Measurements from ENCODE around the gene EPN2.

EPN2 gene

GRCh38 chr17:19365833-19366636 is 128.9 kb downstream of the EPN2 start:
- DNase-seq (ENCODE audit: low read depth) = no peak

GRCh38 chr17:19366637-19366972 is 129.4 kb downstream of the EPN2 start:
- DNase-seq (ENCODE audit: low read depth) = no peak

- no peak for DNase-seq (ENCODE audit: low read depth)
These were observed 131.1 kb downstream of the EPN2 start for GRCh38 chr17:19368229-19368628.

- DNase-seq (ENCODE audit: low read depth) = no peak
These were observed 132.1 kb downstream of the EPN2 start for GRCh38 chr17:19369107-19369778.

- no peak for DNase-seq (ENCODE audit: low read depth)
These were observed 132.8 kb downstream of the EPN2 start for GRCh38 chr17:19369846-19370492.

GRCh38 chr17:19370493-19370960 is 133.4 kb downstream of the EPN2 start:
- no peak for DNase-seq (ENCODE audit: low read depth)

GRCh38 chr17:19371259-19372010 is 134.3 kb downstream of the EPN2 start:
- no peak for DNase-seq (ENCODE audit: low read depth)

GRCh38 chr17:19372011-19372370 is 134.8 kb downstream of the EPN2 start:
- DNase-seq (ENCODE audit: low read depth) = no peak

GRCh38 chr17:19372439-19372838 is 135.3 kb downstream of the EPN2 start:
- DNase-seq (ENCODE audit: low read depth) = no peak

GRCh38 chr17:19372866-19373504 is 135.8 kb downstream of the EPN2 start:
- DNase-seq (ENCODE audit: low read depth) = no peak

- no peak for DNase-seq (ENCODE audit: low read depth)
These were observed 137.0 kb downstream of the EPN2 start for GRCh38 chr17:19374136-19374535.

- no peak for DNase-seq (ENCODE audit: low read depth)
These were observed 138.6 kb downstream of the EPN2 start for GRCh38 chr17:19375732-19376131.

- no peak for DNase-seq (ENCODE audit: low read depth)
These were observed 139.6 kb downstream of the EPN2 start for GRCh38 chr17:19376811-19377210.

GRCh38 chr17:19377602-19378415 is 140.6 kb downstream of the EPN2 start:
- DNase-seq (ENCODE audit: low read depth) = peak; percentile 88

- no peak for DNase-seq (ENCODE audit: low read depth)
These were observed 141.5 kb downstream of the EPN2 start, which contains the start of gene MAPK7 for GRCh38 chr17:19378416-19379360. Gene MAPK7 (plus strand): TSS chr17:19378498. CDS start chr17:19378901, 403 bp downstream.

GRCh38 chr17:19379361-19380065 is 142.3 kb downstream of the EPN2 start:
- no peak for DNase-seq (ENCODE audit: low read depth)

GRCh38 chr17:19380481-19381301 is 143.5 kb downstream of the EPN2 start:
- no peak for DNase-seq (ENCODE audit: low read depth)

- no peak for DNase-seq (ENCODE audit: low read depth)
These were observed 144.2 kb downstream of the EPN2 start for GRCh38 chr17:19381361-19381740.
